GM12873 (cell line): ENCODE results near the gene NIPA2.

Experiments used
- TF ChIP-seq, protein P1 (sequence below): IDR thresholded peaks from 2 replicates; pipeline ENCODE4 v1.5.1; 2012; ENCODE audit warnings: low read depth, mild to moderate bottlenecking, moderate library complexity, low read length, control low read depth; ENCODE audit not compliant: insufficient read depth; ENCODE audit errors: missing control alignments

NIPA2 gene

DNA sequence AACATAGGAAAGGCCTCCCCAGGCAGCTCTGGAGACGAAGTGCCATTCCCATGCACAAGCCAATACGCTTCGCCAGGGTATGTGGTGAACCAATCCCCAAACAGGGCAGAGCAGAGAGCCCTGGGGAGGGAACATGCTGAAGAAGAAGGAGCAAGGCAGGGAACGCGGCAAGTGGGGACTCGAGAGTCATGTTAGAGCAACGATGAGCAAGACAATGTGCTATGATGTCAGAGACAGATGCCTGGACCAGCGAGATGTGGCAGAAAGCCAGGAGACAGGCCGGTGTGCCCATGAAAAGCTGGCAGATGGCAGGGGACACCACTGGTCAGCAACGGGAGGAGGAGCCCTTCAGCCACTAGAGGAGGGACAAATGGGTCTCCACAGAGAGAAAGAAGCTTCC, 39.6 kb downstream of the NIPA2 start:
- TF ChIP-seq, protein P1, sequence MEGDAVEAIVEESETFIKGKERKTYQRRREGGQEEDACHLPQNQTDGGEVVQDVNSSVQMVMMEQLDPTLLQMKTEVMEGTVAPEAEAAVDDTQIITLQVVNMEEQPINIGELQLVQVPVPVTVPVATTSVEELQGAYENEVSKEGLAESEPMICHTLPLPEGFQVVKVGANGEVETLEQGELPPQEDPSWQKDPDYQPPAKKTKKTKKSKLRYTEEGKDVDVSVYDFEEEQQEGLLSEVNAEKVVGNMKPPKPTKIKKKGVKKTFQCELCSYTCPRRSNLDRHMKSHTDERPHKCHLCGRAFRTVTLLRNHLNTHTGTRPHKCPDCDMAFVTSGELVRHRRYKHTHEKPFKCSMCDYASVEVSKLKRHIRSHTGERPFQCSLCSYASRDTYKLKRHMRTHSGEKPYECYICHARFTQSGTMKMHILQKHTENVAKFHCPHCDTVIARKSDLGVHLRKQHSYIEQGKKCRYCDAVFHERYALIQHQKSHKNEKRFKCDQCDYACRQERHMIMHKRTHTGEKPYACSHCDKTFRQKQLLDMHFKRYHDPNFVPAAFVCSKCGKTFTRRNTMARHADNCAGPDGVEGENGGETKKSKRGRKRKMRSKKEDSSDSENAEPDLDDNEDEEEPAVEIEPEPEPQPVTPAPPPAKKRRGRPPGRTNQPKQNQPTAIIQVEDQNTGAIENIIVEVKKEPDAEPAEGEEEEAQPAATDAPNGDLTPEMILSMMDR = no peak

DNA sequence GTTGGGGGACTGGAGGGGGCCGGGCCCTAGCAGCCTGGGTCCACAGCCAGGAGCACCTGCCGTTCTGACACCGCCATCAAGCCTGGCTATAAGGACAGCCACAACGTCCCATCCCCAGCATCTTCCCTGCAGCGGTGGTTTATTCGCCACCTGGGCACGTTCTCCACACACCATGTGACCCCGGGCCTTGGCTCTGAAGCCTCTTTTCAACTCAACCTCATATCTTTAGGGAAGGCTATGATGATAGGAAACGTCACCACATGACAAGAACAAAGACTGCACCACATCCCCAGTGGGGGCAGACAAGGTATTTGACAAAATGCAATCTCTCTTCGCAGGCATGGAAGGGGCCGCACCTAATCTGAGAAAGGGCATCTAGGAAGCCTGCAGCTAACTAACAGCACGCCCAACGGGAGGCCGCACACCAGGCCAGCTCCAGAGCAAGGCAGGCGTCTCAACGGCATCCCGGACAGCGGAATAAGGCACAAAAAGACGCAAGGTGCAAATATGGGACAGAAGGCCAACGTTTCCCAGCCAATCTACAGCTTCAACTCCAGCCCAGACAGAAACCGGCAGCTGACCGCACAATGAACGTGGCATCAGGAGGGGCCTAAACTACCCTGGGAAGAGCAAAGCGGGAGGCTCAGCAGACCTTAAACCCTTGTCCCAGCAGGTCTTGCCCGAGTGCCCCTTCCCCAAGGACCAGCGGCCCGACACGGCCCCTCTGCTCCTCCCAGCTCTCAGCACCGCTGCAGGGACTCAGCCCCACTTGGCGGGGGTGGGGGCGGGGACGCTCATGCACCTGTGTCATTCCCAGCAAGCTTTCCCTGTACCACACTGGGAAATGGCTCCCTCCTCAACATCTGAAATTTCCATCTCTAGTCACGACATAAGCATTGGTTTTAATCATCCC, 41.9 kb downstream of the NIPA2 start:
- TF ChIP-seq, protein P1 = no peak

DNA sequence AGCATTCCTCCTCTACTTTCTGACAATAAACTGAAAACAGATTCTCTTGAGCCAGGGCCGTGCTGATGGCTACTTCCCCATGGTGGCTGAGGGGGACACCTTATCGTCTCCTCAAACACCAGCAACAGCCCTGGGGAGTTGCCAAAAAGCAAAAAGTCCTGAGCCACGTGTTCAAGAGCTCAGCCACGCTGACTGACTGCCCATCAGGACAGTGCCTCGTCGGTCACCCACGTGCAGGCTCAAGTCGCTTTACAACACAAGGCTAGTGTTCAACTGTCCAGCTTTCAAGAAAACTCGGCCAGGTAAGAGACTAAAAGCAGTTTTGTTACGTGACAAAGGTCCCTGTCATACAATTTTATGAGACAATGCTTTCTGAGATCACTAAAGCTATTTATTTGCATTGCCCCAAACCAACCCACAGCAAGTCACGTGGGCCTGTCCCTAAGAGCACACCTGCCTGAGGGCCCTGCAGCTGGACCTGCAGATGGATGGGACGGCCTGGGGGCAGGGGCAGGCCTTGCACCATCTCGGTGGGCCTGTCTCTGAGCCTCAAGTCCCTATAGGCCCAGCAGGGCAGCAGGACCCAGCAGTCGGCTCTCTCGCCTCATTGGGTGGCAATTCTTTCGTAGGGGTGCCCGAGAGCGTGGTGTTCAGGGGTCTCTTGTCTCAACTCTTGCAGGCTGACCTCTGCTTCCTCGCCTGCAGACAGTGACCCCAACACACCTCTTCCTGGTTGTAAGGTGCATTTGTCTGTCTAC, 42.7 kb downstream of the NIPA2 start:
- TF ChIP-seq, protein P1 = no peak

DNA sequence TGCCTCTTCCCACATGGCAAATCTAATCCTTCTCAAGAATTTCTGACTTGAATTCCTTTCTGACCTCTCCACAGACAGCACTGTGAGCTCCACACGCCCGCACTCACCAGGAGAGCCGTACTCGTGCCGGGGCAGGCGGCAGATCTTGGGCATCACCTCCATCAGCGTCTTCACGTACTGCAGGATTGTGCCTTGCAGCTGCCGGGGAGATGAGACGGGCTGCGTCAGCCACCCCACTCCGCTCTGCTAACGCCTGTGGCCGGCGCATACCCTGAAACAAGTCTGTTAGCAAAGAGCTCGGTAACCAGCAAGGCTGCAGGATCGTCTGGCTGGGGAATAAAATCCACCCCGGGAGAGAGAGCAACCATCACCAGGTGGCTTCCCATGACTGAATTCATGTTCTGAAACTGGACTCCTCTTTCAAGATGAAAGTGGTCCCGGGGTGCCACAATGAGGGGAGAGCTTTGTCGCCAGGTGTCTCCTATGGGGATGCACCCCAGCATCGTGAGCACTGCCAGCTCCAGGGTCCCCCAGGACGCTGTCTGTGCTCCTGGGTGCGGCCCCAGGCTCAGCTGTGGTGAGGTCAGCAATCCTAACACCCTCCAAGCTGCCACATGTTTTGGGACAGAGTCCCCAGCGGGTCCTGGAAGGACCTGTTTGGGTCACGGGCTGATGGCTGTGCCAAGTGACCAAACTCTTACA, 43.4 kb downstream of the NIPA2 start:
- TF ChIP-seq, protein P1 = no peak

DNA sequence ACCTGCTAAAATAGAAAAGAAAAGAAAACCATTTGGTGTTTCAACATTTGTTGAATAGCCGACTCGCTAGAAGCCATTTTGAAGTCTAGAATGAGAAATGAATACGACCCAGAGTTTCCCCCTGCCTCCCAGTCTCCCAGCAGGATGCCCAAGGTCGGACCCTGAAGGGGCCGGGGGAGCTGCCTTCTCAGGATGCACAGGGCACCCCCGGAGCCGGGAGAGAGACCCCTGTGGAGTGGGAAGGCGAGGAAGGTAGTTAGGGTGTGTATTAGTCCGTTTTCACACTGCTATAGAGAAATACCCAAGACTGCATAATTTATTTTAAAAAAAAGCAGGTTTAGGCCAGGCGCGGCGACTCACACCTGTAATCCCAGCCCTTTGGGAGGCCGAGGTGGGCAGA, 44.7 kb downstream of the NIPA2 start:
- TF ChIP-seq, protein P1 = no peak

DNA sequence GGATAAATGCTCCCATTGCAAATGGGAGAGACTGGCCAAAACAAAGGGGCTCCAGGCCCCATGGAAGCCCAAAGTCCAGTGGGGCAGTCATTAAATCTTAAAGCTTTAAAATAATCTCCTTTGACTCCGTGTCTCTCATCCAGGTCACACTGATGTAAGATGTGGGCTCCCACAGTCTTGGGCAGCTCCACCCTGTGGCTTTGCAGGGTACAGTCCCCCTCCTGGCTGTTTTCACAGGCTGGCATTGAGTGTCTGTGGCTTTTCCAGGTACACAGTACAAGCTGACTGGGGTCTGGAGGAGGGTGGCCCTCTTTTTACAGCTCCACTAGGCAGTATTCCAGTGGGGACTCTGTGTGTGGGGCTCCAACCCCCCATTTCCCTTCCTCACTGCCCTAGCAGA, 45.9 kb downstream of the NIPA2 start:
- TF ChIP-seq, protein P1 = peak; percentile 50

DNA sequence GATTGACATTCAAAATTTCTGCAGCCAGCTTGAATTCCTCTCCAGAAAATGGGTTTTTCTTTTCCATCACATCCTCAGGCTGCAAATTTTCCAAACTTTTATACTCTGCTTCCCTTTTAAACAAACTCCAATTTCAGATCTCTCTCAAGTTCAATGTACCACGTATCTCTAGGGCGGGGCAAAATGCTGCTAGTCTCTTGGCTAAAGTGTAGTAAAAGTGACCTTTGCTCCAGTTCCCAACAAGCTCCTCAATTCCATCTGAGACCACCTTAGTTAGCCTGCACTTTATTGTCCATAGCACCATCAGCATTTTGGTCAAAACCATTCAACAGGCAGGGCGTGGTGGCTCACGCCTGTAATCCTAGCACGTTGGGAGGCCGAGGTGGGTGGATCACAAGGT, 46.7 kb downstream of the NIPA2 start:
- TF ChIP-seq, protein P1 = no peak
